HL-60 (cell line): ENCODE measurements around the gene RPUSD4.

Source experiments
- DNase-seq, 2 experiments: peaks; one replicate each; pipeline ENCODE4 v3.0.0-alpha.2; 2010 to 2020; ENCODE audit warnings: low read depth in 1 of 2, low spot score in 1 of 2
- H3K27ac ChIP-seq: fragments of 250-450 bp; sonication (Bioruptor Pico); replicated peaks from 2 replicates; pipeline ENCODE4 v1.5.1; 2020; ENCODE audit warnings: mild to moderate bottlenecking, moderate library complexity
- H3K27me3 ChIP-seq: fragments of 250-450 bp; sonication (Bioruptor Pico); 2 replicates; pipeline ENCODE4 v1.5.1; 2021; ENCODE audit warnings: mild to moderate bottlenecking, moderate library complexity; ENCODE audit not compliant: insufficient read depth, poor library complexity, severe bottlenecking
- H3K4me3 ChIP-seq: replicated peaks from 2 replicates; pipeline ENCODE4 v1.5.1; 2011; ENCODE audit warnings: mild to moderate bottlenecking, control low read depth, low read length; ENCODE audit not compliant: insufficient read depth
- GABPA ChIP-seq: IDR thresholded peaks from 2 replicates; pipeline ENCODE4 v1.6.1; 2012; ENCODE audit warnings: low read depth
- POLR2AphosphoS5 ChIP-seq: IDR thresholded peaks from 2 replicates; pipeline ENCODE4 v1.6.1; 2012; ENCODE audit warnings: low read depth
- SPI1 ChIP-seq: IDR thresholded peaks from 2 replicates; pipeline ENCODE4 v1.6.1; 2012; ENCODE audit warnings: low read depth, mild to moderate bottlenecking, borderline replicate concordance
- TF ChIP-seq, protein P1 (sequence below): IDR thresholded peaks from 2 replicates; pipeline ENCODE4 v1.6.1; 2012; ENCODE audit warnings: low read depth; ENCODE audit not compliant: insufficient replicate concordance
- TF ChIP-seq, protein P2 (sequence below): IDR thresholded peaks from one replicate; pipeline ENCODE4 v1.5.1; 2011; ENCODE audit warnings: low read length, control low read depth, inconsistent platforms; ENCODE audit not compliant: insufficient read depth

The RPUSD4 gene

DNA sequence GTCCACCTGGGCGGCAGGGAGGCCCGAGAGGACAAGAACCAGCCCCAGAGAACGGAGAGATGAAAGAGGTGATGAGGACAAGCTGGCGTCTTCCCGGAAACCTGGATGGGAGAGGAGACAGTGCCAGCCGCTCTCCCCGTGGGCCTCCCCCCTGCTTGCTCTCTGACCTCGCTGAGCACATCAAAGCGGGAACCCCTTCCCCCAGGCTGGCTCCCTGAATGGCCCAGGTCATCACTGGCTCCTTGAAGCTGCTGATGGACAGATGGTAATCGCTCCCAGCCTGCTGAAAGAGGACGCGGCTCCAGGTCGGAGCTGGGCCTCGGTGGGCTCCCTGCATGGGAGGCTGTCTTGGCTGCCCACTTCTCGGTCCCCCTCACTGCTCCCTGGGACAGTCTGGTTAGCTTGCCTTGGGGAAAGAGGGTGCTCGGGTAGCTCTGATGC, 18.4 kb downstream of the RPUSD4 start:
- Histone ChIP-seq H3K27ac (no peak overlapping the region), H3K27me3 (no peaks in the 10 kb centered on the region)

DNA sequence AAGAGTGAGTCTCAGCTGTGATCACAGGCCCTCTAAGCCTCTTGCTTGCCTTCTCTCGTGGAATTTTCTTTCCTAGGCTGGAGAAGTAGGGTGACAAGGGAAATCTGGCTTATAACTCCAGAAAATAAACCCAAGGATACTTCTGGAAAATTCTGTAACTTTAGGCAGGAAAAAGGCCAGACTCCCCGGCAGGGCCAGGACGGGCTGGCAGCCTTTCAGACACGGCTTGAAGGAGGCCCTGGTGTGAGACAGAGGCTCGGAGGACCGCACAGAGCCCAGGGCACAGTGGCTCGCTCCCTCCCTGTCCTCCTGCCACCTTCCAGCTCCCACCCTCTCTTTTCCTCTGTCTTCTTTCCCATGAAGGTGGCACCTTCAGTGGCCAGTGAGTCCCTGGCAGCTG, 19.1 kb downstream of the RPUSD4 start:
- no peak overlapping the region for H3K4me3 ChIP-seq
- no peak overlapping the region for H3K27ac ChIP-seq
- no peak for TF ChIP-seq POLR2AphosphoS5
- TF ChIP-seq GABPA, result no peak
- TF ChIP-seq, protein P1, sequence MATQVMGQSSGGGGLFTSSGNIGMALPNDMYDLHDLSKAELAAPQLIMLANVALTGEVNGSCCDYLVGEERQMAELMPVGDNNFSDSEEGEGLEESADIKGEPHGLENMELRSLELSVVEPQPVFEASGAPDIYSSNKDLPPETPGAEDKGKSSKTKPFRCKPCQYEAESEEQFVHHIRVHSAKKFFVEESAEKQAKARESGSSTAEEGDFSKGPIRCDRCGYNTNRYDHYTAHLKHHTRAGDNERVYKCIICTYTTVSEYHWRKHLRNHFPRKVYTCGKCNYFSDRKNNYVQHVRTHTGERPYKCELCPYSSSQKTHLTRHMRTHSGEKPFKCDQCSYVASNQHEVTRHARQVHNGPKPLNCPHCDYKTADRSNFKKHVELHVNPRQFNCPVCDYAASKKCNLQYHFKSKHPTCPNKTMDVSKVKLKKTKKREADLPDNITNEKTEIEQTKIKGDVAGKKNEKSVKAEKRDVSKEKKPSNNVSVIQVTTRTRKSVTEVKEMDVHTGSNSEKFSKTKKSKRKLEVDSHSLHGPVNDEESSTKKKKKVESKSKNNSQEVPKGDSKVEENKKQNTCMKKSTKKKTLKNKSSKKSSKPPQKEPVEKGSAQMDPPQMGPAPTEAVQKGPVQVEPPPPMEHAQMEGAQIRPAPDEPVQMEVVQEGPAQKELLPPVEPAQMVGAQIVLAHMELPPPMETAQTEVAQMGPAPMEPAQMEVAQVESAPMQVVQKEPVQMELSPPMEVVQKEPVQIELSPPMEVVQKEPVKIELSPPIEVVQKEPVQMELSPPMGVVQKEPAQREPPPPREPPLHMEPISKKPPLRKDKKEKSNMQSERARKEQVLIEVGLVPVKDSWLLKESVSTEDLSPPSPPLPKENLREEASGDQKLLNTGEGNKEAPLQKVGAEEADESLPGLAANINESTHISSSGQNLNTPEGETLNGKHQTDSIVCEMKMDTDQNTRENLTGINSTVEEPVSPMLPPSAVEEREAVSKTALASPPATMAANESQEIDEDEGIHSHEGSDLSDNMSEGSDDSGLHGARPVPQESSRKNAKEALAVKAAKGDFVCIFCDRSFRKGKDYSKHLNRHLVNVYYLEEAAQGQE, result no peak
- TF ChIP-seq, protein P2, sequence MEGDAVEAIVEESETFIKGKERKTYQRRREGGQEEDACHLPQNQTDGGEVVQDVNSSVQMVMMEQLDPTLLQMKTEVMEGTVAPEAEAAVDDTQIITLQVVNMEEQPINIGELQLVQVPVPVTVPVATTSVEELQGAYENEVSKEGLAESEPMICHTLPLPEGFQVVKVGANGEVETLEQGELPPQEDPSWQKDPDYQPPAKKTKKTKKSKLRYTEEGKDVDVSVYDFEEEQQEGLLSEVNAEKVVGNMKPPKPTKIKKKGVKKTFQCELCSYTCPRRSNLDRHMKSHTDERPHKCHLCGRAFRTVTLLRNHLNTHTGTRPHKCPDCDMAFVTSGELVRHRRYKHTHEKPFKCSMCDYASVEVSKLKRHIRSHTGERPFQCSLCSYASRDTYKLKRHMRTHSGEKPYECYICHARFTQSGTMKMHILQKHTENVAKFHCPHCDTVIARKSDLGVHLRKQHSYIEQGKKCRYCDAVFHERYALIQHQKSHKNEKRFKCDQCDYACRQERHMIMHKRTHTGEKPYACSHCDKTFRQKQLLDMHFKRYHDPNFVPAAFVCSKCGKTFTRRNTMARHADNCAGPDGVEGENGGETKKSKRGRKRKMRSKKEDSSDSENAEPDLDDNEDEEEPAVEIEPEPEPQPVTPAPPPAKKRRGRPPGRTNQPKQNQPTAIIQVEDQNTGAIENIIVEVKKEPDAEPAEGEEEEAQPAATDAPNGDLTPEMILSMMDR, result no peak
- TF ChIP-seq SPI1, result no peak
- DNase-seq, result no peak
- H3K27me3 ChIP-seq, result no peaks in the 10 kb centered on the region

More for the DNA sequence above, 18.4 kb downstream of the RPUSD4 start:
- H3K4me3 ChIP-seq, result no peak overlapping the region
- no peak for DNase-seq
- TF ChIP-seq POLR2AphosphoS5 (no peak), GABPA (no peak), SPI1 (no peak)
- TF ChIP-seq, protein P2, result no peak
- TF ChIP-seq, protein P1, result no peak

DNA sequence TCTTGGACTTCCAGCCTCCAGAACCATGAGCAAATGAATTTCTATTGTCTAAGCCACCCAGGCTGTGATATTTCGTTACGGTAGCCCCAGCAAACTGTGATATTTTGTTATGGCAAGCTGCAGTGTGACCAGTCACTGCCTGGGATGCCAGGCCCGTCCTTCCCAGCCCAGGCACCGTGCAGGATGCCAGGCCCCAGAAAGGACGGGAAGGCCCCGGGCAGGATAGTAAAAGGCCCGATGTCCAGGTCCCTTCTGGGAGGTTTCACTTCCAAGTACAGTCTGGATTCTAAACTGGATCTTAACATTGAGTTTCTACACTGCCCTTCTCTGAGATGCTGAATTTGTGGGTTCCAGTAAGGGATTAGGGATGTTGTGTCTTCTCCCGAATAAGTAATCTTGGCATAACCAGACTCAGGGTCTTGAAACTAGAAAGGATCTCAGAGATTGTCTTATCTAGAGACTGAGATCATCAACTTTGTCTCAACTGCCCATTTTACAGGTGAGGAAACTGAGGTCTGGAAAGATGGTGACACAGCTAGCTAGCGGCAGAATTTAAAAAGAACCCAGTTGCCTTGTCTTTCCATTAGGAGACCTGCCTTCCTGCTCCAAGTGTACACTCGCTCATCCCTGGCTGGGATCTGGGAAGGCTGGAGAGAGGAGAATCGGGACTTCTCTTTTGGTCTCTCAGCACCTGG, 19.9 kb downstream of the RPUSD4 start:
- Histone ChIP-seq H3K4me3 (no peak overlapping the region), H3K27me3 (no peaks in the 10 kb centered on the region), H3K27ac (no peak overlapping the region)
- TF ChIP-seq, protein P1, result no peak
- TF ChIP-seq GABPA (no peak), POLR2AphosphoS5 (no peak), SPI1 (no peak)
- TF ChIP-seq, protein P2, result no peak
- no peak for DNase-seq
